GM18502 (cell line): ENCODE data around the gene NHS.

Experiments
- ATAC-seq: cut with Tn5 transposase; IDR thresholded peaks from one replicate; pipeline ENCODE4 v1.9.1; 2021; ENCODE audit warnings: mild to moderate bottlenecking; ENCODE audit not compliant: unreplicated experiment, poor library complexity

The NHS gene

GRCh38 chrX:17703201-17703600, 328.2 kb downstream of the NHS start:
- ATAC-seq, result no peak

GRCh38 chrX:17705211-17705610, 330.2 kb downstream of the NHS start:
- ATAC-seq, result no peak

GRCh38 chrX:17706676-17707075, 331.7 kb downstream of the NHS start:
- ATAC-seq, result no peak

GRCh38 chrX:17707731-17708130, 332.7 kb downstream of the NHS start:
- no peak for ATAC-seq

- ATAC-seq, result no peak
Measured at GRCh38 chrX:17710871-17711301, 335.9 kb downstream of the NHS start.

- no peak for ATAC-seq
Measured at GRCh38 chrX:17713288-17713687, 338.3 kb downstream of the NHS start.

GRCh38 chrX:17718649-17719165, 343.7 kb downstream of the NHS start:
- no peak for ATAC-seq

- ATAC-seq, result no peak
Measured at GRCh38 chrX:17719711-17720110, 344.7 kb downstream of the NHS start.

GRCh38 chrX:17721715-17722114, 346.7 kb downstream of the NHS start:
- no peak for ATAC-seq

GRCh38 chrX:17725181-17725580, 350.2 kb downstream of the NHS start:
- no peak for ATAC-seq

GRCh38 chrX:17732138-17732783, 357.3 kb downstream of the NHS start:
- ATAC-seq, result no peak

GRCh38 chrX:17735406-17735805, 360.4 kb downstream of the NHS start:
- ATAC-seq, result no peak

GRCh38 chrX:17736478-17736855, 361.5 kb downstream of the NHS start:
- no peak for ATAC-seq

- ATAC-seq, result peak; percentile 81
Measured at GRCh38 chrX:17736856-17737709, 362.1 kb downstream of the NHS start, which contains the start of gene SCML1. Gene SCML1, plus strand, starts transcription at chrX:17737493. Its CDS starts 6,694 bp downstream, at chrX:17744187.

GRCh38 chrX:17737710-17737985, 362.6 kb downstream of the NHS start:
- no peak for ATAC-seq

- no peak for ATAC-seq
Measured at GRCh38 chrX:17737986-17738713, 363.1 kb downstream of the NHS start.

GRCh38 chrX:17738737-17739535, 363.9 kb downstream of the NHS start:
- no peak for ATAC-seq

- ATAC-seq, result no peak
Measured at GRCh38 chrX:17740137-17741122, 365.4 kb downstream of the NHS start.

- no peak for ATAC-seq
Measured at GRCh38 chrX:17741123-17741511, 366.1 kb downstream of the NHS start.
